COLO829 (cell line): ENCODE results near the gene PLA2G7.

Experiments
- DNase-seq: peaks from one replicate; pipeline ENCODE4 v3.0.0; 2012; ENCODE audit warnings: low spot score

PLA2G7 gene

GRCh38 chr6:46688117-46688965, 46.8 kb downstream of the PLA2G7 start:
- no peak for DNase-seq

- no peak for DNase-seq
Measured at GRCh38 chr6:46687619-46688097, 47.5 kb downstream of the PLA2G7 start, which contains the start of gene TDRD6. Gene TDRD6 (plus strand): TSS chr6:46687885. CDS start chr6:46688129, 244 bp downstream.

- no peak for DNase-seq
Measured at GRCh38 chr6:46684771-46685170, 50.4 kb downstream of the PLA2G7 start.

- DNase-seq: no peak
Measured at GRCh38 chr6:46677314-46677654, 57.9 kb downstream of the PLA2G7 start.

GRCh38 chr6:46676604-46677313, 58.4 kb downstream of the PLA2G7 start:
- DNase-seq: no peak

- DNase-seq: no peak
Measured at GRCh38 chr6:46674410-46674809, 60.8 kb downstream of the PLA2G7 start.

GRCh38 chr6:46667377-46667776, 67.8 kb downstream of the PLA2G7 start:
- no peak for DNase-seq

GRCh38 chr6:46661483-46661882, 73.7 kb downstream of the PLA2G7 start:
- no peak for DNase-seq

GRCh38 chr6:46657642-46658041, 77.5 kb downstream of the PLA2G7 start:
- no peak for DNase-seq

GRCh38 chr6:46655803-46656202, 79.4 kb downstream of the PLA2G7 start:
- no peak for DNase-seq
